GM18867 (cell line): ENCODE data around the gene RNF166.

Source experiments
- ATAC-seq: cut with Tn5 transposase; IDR thresholded peaks from one replicate; pipeline ENCODE4 v1.9.1; 2021; ENCODE audit warnings: mild to moderate bottlenecking, moderate library complexity; ENCODE audit not compliant: unreplicated experiment

RNF166 gene

GRCh38 chr16:88694221-88695087 lies 11.8 kb downstream of the RNF166 start:
- ATAC-seq, result no peak

GRCh38 chr16:88693420-88694177 lies 12.6 kb downstream of the RNF166 start:
- no peak for ATAC-seq

GRCh38 chr16:88692861-88693260 lies 13.3 kb downstream of the RNF166 start:
- ATAC-seq, result no peak

- ATAC-seq, result no peak
These were observed 14.2 kb downstream of the RNF166 start for GRCh38 chr16:88691924-88692560.

- ATAC-seq, result no peak
These were observed 14.9 kb downstream of the RNF166 start for GRCh38 chr16:88691129-88691813.

- ATAC-seq, result no peak
These were observed 15.7 kb downstream of the RNF166 start for GRCh38 chr16:88690341-88691128.

- ATAC-seq, result no peak
These were observed 18.0 kb downstream of the RNF166 start for GRCh38 chr16:88688013-88688778.

- no peak for ATAC-seq
These were observed 18.6 kb downstream of the RNF166 start for GRCh38 chr16:88687676-88688012.

GRCh38 chr16:88687254-88687576 lies 19.0 kb downstream of the RNF166 start:
- no peak for ATAC-seq

- peak; percentile 74 for ATAC-seq
These were observed 19.6 kb downstream of the RNF166 start, which contains the start of gene SNAI3 for GRCh38 chr16:88686439-88687253. Gene SNAI3 (minus strand): TSS chr16:88686507. CDS start chr16:88686406, 101 bp downstream.

GRCh38 chr16:88686062-88686438 lies 20.2 kb downstream of the RNF166 start:
- ATAC-seq, result peak; percentile 5

GRCh38 chr16:88685156-88686061 lies 20.8 kb downstream of the RNF166 start:
- ATAC-seq, result no peak

- ATAC-seq, result no peak
These were observed 21.5 kb downstream of the RNF166 start for GRCh38 chr16:88684569-88685155.

- peak; percentile 60 for ATAC-seq
These were observed 24.3 kb downstream of the RNF166 start for GRCh38 chr16:88681709-88682451.

- ATAC-seq, result peak; percentile 51
These were observed 25.0 kb downstream of the RNF166 start for GRCh38 chr16:88681084-88681680.

GRCh38 chr16:88680554-88681083 lies 25.6 kb downstream of the RNF166 start:
- ATAC-seq, result no peak
